NCI-H2171 treated with DMSO at 0.1 percent for 48 hours (cell line): ENCODE data around the gene GPER1.

ENCODE experiments used
- DNase-seq: peaks from one replicate; lab custom pipeline; 2025; lab: John Stamatoyannopoulos, UW

The GPER1 gene

DNA sequence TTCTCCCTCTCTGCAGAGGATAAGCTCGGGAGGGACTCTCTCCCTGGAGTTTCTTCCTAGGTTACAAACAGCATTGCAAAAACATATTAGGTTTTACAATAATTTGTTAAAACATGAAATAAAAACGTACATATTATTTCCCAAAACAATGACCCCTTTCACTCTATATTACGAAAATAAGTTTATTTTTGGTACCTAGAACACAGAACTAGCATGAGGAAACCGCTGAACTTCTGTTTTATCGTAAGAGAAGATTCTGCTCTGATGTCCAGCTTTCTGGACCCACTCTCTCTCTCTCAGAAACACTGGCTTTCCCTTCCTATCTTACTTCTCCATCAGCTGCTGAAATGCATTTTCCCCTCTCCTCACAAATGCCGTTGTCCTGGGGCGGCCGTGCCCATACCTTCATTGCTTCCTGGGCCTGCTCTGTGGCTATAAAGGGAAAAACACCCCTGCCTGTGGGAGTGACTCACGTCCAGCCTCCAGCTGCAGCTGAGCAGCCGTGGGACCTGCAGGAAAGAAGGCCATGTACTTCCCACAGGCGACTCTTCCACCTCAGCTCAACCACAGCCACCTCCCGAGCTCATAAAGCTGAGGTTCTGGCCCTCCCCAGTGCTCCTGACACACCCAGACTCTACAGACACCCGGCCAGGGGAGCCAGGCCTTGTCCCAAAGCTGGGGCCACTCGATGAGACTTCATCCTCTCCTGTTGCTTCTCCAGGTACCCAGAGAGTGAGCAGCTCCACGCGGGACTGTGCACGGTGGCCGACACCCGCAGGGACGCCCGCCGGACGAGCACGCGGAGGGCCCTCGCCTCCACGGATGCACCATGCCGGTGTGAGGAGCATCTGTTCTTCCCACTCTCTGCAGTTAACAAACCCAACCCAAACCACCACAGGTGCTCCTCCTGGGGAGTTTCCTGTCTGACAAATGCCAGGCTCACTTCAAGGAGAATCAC lies 3.1 kb downstream of the GPER1 start:
- DNase-seq, result no peak

DNA sequence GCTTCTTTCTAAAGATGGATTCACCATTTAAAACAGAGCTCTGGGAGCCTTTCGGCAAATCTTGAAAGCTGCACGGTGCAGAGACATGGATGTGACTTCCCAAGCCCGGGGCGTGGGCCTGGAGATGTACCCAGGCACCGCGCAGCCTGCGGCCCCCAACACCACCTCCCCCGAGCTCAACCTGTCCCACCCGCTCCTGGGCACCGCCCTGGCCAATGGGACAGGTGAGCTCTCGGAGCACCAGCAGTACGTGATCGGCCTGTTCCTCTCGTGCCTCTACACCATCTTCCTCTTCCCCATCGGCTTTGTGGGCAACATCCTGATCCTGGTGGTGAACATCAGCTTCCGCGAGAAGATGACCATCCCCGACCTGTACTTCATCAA lies 3.7 kb downstream of the GPER1 start:
- no peak for DNase-seq

DNA sequence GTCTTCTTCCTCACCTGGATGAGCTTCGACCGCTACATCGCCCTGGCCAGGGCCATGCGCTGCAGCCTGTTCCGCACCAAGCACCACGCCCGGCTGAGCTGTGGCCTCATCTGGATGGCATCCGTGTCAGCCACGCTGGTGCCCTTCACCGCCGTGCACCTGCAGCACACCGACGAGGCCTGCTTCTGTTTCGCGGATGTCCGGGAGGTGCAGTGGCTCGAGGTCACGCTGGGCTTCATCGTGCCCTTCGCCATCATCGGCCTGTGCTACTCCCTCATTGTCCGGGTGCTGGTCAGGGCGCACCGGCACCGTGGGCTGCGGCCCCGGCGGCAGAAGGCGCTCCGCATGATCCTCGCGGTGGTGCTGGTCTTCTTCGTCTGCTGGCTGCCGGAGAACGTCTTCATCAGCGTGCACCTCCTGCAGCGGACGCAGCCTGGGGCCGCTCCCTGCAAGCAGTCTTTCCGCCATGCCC lies 4.3 kb downstream of the GPER1 start:
- no peak for DNase-seq

GRCh38 chr7:1092806-1093501 lies 5.0 kb downstream of the GPER1 start:
- no peak for DNase-seq

DNA sequence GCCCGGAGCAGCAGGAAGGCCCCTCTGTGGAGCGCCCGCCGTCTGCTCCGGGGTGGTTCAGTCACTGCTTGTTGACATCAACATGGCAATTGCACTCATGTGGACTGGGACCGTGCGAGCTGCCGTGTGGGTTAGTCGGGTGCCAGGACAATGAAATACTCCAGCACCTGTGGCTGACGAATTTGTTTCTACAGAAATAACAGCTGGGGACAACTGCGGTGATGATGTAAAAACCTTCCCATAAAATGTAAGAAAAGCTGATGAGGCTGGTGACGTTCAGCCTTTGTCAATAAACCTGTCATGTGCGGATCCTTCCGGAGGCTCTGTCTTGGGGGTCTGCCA lies 5.6 kb downstream of the GPER1 start:
- no peak for DNase-seq

DNA sequence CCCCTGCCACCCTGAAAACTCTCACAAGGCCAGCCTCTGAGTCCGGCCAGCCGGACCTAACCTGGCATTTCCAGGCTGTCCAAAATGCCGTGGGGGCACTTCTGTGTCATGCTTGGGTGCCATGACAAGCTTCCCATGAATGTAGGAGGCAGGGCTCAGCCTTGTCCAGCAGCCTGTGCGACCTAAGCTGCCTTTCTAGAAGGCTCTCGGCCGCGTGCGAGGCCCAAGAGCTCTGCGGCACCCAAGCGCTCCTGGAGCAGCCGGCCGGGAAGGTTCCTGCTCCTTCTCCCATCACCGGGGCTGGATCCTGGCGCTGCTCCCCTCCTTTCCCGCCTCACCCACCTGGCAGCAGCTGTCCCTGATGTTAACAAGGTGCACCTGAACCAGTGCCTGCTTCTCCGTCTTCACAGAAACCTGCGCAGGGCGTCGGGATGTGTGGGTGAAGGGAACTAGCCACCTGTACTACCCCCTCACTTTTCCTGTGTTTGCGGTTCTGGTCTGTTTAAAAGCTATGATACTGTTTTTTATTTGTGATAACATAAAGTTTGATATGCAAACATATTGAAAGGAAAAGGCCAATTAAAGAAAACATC lies 6.1 kb downstream of the GPER1 start:
- no peak for DNase-seq

DNA sequence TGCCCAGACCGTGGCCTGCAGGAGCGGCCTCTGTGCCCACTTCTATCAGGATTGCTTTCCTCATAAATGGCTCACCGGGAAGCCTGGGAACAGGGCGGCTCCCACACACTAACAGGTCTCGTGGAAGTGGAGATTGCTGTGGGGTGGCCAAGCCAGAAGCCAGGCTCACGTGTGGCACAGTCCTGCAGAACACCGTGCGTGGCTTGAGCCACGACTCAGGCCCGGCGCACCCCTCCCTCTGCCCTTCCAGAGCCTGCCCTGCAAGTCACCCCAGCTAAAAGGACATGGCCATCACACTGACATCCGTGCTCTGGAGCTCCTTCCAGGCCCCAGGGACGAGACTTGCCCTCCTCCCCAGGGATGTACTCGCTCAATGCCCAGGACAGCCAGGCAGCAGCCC lies 7.0 kb downstream of the GPER1 start:
- DNase-seq, result no peak

- no peak for DNase-seq
Observed at GRCh38 chr7:1095621-1096155, 7.8 kb downstream of the GPER1 start.

DNA sequence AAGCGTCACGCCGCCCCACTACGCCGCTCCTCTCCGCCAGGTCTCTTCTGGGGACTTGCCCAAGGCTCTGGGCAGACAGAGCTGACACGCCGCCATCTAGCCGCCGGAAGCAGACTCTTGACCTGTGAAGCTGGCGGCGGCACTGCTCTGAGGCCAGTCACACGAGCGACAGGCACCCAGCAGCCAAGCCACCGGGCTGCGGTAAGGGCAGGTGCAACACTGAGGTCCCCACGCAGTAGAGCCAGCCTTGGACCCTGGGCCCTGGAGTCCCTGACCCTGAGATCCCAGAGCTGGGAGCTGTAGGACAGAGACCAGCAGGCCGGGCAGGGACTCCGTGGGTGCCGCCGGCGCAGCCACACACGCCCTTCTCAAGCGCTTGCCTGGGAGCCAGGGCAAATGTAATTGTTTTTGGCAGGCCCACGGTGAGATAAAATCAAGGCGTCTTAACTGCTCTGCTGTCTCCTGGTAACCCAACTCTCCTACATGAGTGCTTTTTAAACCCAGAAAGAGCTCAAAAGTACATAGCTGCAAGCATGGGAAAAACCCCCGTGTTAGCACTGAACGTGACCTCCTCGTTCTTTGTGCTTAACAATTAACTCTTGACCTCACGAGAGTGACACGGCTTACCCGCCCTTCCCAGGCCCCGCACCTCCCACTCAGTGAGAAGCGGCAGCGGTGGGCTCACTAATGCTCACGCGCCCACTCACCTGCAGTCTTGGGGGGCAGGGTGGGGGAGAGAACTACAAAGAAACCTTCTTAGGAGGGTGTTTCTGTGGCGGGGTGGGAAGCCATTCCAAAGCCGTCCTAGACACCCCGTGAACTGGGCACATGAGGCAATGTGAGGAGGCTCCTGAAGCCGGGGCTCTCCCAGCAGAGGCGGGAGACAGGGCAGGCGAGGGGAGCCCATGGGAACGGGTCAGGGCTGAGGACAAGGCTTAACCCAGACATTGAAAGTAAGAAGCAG lies 8.5 kb downstream of the GPER1 start:
- no peak for DNase-seq

- DNase-seq, result no peak
Observed at GRCh38 chr7:1097120-1097504, 9.2 kb downstream of the GPER1 start.

DNA sequence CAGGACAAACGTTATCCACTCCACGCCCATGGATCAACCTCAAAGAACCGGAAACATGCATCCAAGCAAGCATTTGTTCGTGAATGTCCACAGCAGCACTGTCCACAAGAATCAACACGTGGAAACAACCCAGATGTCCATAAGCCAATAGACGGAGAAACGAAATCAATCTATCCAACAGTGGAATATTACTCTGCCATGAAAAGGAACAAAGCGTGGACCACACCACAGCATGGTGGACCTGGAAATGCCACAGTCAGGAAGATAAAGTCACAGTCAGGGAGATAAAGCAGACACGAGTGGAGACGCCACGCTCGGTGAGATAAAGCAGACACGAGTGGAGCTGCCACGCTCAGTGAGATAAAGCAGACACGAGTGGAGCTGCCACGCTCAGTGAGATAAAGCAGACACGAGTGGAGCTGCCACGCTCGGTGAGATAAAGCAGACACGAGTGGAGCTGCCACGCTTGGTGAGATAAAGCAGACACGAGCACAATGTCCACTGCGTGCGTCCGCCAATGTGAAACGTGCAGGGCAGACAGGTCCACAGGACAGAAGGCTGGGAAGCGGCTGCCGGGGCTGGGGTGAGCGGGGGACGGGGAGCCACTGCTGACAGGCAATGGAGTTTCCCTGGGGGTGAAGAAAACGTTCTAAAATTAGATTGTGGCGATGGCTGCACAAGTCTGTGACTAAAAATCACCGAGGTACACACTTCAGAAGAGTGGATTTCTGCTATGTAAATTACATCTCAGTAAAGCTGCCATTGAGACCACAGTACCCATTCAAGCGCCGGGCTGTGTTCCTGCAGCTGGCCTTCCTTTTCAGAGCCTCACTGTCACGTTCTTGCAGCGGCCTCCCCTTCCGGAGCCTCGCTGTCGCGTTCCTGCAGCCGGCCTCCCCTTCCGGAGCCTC lies 10.6 kb downstream of the GPER1 start:
- DNase-seq, result no peak

DNA sequence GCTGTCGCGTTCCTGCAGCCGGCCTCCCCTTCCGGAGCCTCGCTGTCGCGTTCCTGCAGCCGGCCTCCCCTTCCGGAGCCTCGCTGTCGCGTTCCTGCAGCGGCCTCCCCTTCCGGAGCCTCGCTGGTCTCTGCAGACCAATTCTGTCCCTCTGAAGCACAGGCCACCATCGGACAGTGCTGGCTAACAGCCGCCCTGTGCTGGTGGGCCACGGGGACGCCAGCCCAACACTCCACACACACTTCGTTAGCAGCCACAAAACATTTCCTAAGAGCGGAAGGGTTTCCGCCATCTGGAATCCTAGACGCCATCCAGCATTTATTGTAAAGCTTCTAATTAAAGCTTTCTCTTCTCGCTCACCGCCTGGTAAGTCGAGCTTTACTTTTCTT lies 11.2 kb downstream of the GPER1 start:
- no peak for DNase-seq

DNA sequence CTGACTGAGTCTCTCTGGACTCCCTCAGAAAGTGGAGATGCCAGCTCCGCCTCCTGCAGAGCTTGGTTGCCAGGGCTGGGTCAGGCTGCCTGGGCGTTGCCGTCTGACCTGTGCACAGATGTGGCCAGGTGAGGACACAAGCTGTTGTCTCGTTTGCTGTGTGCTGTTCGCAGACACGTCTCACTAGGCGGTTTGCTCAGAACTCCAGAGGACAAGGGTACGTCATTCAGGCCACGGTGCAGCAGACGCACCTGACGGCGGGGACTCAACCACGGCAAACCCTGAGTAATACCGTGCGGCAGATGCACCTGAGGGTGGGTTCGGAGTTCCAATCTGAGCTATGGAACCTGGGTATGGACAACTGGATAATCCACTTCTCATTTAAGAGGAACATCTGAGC lies 11.7 kb downstream of the GPER1 start:
- no peak for DNase-seq

DNA sequence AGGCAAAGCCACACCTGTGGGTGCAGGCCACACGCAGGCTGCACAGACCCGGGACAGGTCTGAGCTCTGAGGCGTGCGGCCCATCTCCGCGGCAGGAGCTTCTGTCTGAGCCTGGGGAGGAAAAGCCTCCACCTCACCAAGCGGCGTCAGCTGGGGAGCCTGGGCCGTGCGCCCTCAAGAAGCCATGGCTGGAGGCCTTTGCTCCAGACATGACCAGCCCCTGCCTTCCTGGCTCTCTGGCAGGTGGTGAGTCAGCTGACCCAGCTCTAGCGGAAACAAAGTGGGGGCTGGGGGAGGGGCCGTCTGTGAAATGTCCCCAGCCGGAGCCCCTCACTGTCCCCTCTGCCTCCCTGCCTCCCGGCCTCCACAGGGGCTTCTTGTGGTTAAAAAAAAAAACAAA lies 12.5 kb downstream of the GPER1 start:
- no peak for DNase-seq

DNA sequence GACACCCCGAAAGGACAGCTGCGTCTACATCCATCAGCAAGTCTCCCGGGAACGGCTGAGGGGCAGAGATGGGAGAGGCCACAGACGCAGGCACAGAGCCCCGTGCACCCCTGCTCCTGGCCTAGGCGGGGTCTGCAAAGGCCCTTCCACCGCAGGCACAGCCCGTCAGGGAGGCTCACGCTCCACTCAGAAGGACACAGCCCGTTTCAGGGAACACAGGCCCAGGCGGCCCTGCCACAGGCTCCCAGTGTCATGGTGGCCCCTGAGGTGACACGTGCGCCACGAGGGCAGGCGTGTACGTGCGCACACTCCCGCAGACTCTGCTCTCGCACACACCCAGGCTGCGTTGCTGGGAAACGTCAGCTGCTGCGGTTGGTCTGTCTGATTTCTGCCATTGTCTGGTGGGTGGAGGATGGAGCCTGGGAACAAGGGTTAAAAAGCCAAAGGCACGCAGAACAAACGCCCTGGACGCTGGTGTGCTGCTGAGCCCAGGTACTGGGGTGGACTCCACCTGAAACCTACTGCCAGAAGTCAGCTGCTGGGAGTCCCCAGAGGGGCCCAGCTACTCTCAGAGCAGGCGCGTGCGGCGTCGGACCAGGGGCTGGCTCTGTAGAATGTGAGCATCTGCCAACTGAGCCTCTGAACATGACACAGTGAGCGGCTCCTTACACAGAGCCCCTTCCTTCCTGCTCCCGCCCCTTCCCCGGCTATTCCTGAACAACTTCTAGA lies 13.1 kb downstream of the GPER1 start:
- peak; percentile 63 for DNase-seq

- DNase-seq, result no peak
Observed at GRCh38 chr7:1101563-1102431, 13.9 kb downstream of the GPER1 start.

- DNase-seq, result no peak
Observed at GRCh38 chr7:1103009-1103788, 15.3 kb downstream of the GPER1 start.
